SU-DHL-6 (cell line): ENCODE data around the gene CRACR2A.

ENCODE experiments used
- H2AFZ ChIP-seq: fragments of 200-600 bp; sonication (generic); 2 replicates; pipeline ENCODE4 v1.6.1; 2014; ENCODE audit warnings: low read depth, mild to moderate bottlenecking, moderate library complexity, mixed read lengths, antibody characterized with exemption, low read length; ENCODE audit not compliant: severe bottlenecking
- H3F3A ChIP-seq: fragments of 200-600 bp; shearing (Covaris generic); 2 replicates; pipeline ENCODE4 v1.6.0; 2016; ENCODE audit warnings: antibody characterized with exemption, mild to moderate bottlenecking; ENCODE audit not compliant: insufficient read depth
- H3K27ac ChIP-seq: fragments of 200-600 bp; sonication (generic); 2 replicates; pipeline ENCODE4 v1.5.1; 2016; ENCODE audit warnings: low read depth, mild to moderate bottlenecking, low read length, moderate library complexity, mixed read lengths
- H3K27me3 ChIP-seq: fragments of 200-600 bp; sonication (generic), shearing (Covaris generic); 2 replicates; pipeline ENCODE4 v1.6.0; 2014; ENCODE audit warnings: mild to moderate bottlenecking, low read length
- H3K36me3 ChIP-seq: fragments of 200-600 bp; sonication (generic); 2 replicates; pipeline ENCODE4 v1.6.1; 2014; ENCODE audit warnings: mild to moderate bottlenecking, low read length, mixed read lengths
- H3K4me2 ChIP-seq: fragments of 300-600, 200-600 bp; shearing (Covaris generic), sonication (generic); 2 replicates; pipeline ENCODE4 v1.6.0; 2014; ENCODE audit warnings: low read length, low read depth, mild to moderate bottlenecking; ENCODE audit not compliant: poor library complexity, severe bottlenecking
- H3K4me3 ChIP-seq: fragments of 200-600 bp; sonication (generic); 2 replicates; pipeline ENCODE4 v1.5.1; 2014; ENCODE audit warnings: antibody characterized with exemption, low read length, mild to moderate bottlenecking, mixed read lengths; ENCODE audit not compliant: insufficient read depth, poor library complexity, severe bottlenecking
- H3K79me2 ChIP-seq: fragments of 200-600 bp; sonication (generic); 2 replicates; pipeline ENCODE4 v1.6.1; 2014; ENCODE audit warnings: mild to moderate bottlenecking, low read length, moderate library complexity; ENCODE audit not compliant: insufficient read depth
- H3K9ac ChIP-seq: fragments of 200-600 bp; sonication (generic); 2 replicates; pipeline ENCODE4 v1.7.0; 2014; ENCODE audit warnings: mild to moderate bottlenecking, low read length
- H3K9me2 ChIP-seq: fragments of 200-600 bp; sonication (generic); replicated peaks from 2 replicates; pipeline ENCODE4 v1.6.1; 2014; ENCODE audit warnings: low read length; ENCODE audit not compliant: insufficient read depth
- H3K9me3 ChIP-seq: fragments of 200-600 bp; sonication (generic); 2 replicates; pipeline ENCODE4 v1.6.1; 2014; ENCODE audit warnings: low read length, mixed read lengths; ENCODE audit not compliant: insufficient read depth
- H4K20me1 ChIP-seq: fragments of 200-600 bp; sonication (generic); 2 replicates; pipeline ENCODE4 v1.6.1; 2014; ENCODE audit warnings: low read depth, mild to moderate bottlenecking, antibody characterized with exemption, low read length, moderate library complexity, mixed read lengths
- EZH2phosphoT487 ChIP-seq: fragments of 200-600 bp; sonication (generic), shearing (Covaris generic); conservative IDR thresholded peaks from 2 replicates; pipeline ENCODE4 v1.6.1; 2018; ENCODE audit warnings: mild to moderate bottlenecking, antibody characterized with exemption, low read length, moderate library complexity, mixed read lengths
- TF ChIP-seq, protein P1 (sequence below): fragments of 200-600 bp; sonication (generic); IDR thresholded peaks from one replicate; pipeline ENCODE4 v1.5.1; 2017; ENCODE audit warnings: antibody characterized with exemption, mild to moderate bottlenecking, low read length, moderate library complexity; ENCODE audit not compliant: insufficient read depth, poor library complexity, severe bottlenecking

Gene CRACR2A

DNA sequence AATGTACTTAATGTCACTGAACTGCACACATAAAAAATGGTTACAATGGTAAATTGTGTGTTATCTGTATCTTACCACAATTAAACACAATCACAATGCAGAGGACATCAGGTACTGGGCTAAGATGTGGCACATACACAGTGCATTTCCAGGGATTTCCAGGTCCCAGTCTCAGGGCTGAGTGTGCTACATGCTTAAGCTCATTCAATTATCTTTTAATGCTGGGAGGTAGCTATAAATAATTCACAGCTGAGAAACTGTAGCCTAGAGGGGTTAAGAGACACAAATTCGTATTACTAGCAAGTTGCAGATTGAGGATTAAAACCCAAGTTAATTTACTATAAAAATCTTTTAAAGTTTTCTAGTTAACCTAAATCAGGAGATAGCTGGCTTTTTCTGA is 67.1 kb downstream of the CRACR2A start:
- Histone ChIP-seq H3K4me3 (no peak overlapping the region), H3K4me2 (no peak overlapping the region), H3K36me3 (no peaks in the 10 kb centered on the region), H3K9ac (no peak overlapping the region), H4K20me1 (no peaks in the 10 kb centered on the region), H3K9me2 (no peaks in the 10 kb centered on the region), H3K79me2 (no peaks in the 10 kb centered on the region), H3K27me3 (no peaks in the 10 kb centered on the region), H3F3A (no peaks in the 10 kb centered on the region), H3K27ac (no peak overlapping the region), H3K9me3 (no peaks in the 10 kb centered on the region), H2AFZ (no peak overlapping the region)
- TF ChIP-seq, protein P1, sequence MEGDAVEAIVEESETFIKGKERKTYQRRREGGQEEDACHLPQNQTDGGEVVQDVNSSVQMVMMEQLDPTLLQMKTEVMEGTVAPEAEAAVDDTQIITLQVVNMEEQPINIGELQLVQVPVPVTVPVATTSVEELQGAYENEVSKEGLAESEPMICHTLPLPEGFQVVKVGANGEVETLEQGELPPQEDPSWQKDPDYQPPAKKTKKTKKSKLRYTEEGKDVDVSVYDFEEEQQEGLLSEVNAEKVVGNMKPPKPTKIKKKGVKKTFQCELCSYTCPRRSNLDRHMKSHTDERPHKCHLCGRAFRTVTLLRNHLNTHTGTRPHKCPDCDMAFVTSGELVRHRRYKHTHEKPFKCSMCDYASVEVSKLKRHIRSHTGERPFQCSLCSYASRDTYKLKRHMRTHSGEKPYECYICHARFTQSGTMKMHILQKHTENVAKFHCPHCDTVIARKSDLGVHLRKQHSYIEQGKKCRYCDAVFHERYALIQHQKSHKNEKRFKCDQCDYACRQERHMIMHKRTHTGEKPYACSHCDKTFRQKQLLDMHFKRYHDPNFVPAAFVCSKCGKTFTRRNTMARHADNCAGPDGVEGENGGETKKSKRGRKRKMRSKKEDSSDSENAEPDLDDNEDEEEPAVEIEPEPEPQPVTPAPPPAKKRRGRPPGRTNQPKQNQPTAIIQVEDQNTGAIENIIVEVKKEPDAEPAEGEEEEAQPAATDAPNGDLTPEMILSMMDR = no peak
- no peak for TF ChIP-seq EZH2phosphoT487

DNA sequence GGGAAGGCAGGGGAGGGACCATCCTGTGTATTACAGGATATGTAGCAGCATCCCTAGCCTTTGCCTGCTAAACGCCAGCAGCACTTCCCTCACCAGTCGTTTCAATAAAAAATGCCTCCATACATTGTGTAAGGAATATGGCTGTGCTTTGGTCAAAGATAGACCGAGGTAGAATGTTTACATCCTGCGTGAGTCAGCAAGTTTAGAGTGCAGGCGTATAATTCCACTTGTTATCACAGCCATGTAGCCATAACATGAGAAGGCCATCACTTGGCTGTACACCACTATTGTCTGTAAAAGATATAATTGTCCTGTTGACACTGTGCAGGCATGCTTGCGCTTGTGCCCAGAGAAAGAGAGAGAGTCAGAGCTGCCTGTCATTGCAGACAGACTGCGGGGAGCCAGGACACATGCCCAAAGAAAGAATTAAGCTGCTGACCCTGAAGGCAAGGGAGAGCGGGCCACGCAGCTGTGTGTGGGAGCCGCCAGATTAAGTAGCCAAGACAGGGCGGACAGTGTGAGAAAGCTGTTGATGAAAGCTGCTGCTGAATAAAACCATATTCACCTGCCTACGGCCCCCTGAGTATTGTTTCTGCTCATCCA is 68.4 kb downstream of the CRACR2A start:
- Histone ChIP-seq H3K4me3 (no peak overlapping the region), H3K9ac (no peak overlapping the region), H2AFZ (no peak overlapping the region), H3K9me2 (no peaks in the 10 kb centered on the region), H3K36me3 (no peaks in the 10 kb centered on the region), H3K4me2 (no peak overlapping the region), H3K79me2 (no peaks in the 10 kb centered on the region), H3F3A (no peaks in the 10 kb centered on the region), H4K20me1 (no peaks in the 10 kb centered on the region), H3K27me3 (no peaks in the 10 kb centered on the region), H3K9me3 (no peaks in the 10 kb centered on the region), H3K27ac (no peak overlapping the region)
- TF ChIP-seq EZH2phosphoT487 = no peak
- TF ChIP-seq, protein P1 = no peak

DNA sequence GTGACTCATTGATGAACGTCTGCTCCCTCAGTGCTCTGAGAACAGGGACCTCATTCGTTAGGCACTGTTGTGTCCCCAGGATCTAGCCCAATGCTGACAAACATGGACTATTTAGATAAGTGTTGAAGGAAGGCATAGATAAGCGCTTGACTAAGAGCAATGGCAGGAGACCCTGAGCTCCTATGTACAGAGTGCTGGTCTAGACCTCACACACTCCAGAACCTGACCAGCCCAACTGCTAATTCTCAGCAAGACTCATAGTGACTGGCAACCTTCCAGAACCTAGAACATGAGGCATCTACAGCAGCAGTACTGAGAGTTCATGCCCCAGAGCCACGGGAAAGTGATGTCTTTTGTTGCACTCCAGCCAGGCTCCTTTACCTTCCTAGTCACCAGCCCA is 69.2 kb downstream of the CRACR2A start:
- no peak overlapping the region for H3K4me2 ChIP-seq

More for the DNA sequence above, 69.2 kb downstream of the CRACR2A start:
- Histone ChIP-seq H3K4me3 (no peak overlapping the region), H3K27ac (no peak overlapping the region), H3F3A (no peaks in the 10 kb centered on the region), H3K27me3 (no peaks in the 10 kb centered on the region), H3K9ac (no peak overlapping the region), H3K9me3 (no peaks in the 10 kb centered on the region), H3K9me2 (no peaks in the 10 kb centered on the region), H2AFZ (no peak overlapping the region), H3K36me3 (no peaks in the 10 kb centered on the region), H4K20me1 (no peaks in the 10 kb centered on the region), H3K79me2 (no peaks in the 10 kb centered on the region)
- TF ChIP-seq, protein P1 = no peak
- no peak for TF ChIP-seq EZH2phosphoT487
